Measurements from ENCODE around the gene RAPGEF5. TPM values are rescaled to one million over a fixed set of nuclear protein-coding genes. Genes with fewer than 3 reads are reported as not detected.

The RAPGEF5 gene
- total RNA-seq, 1 donor, result 1.1 TPM

GRCh38 chr7:22140578-22140977 is 216.4 kb downstream of the RAPGEF5 start:
- no peak overlapping the region for H2AFZ ChIP-seq (ENCODE audit: low read length)
- no peak overlapping the region for H3K27ac ChIP-seq (ENCODE audit: low read depth, low read length)
- no peak overlapping the region for H3K4me3 ChIP-seq (ENCODE audit: insufficient read depth, low read length)
- DNase-seq (ENCODE audit: insufficient read length, low spot score, missing footprints), result no peak
- H3K9me3 ChIP-seq (ENCODE audit: low read depth, low read length), result no peaks in the 10 kb centered on the region
- H3K4me1 ChIP-seq (ENCODE audit: insufficient read depth, low read length), result peaks cover 28% of the 10 kb centered on the region
- TF ChIP-seq CTCF (IDR thresholded peaks at IDR 0.05; ENCODE audit: extremely low read depth, low read depth, low read length), result no peak
- H3K27me3 ChIP-seq (ENCODE audit: insufficient read depth, low read length), result no peaks in the 10 kb centered on the region
- no peaks in the 10 kb centered on the region for H4K20me1 ChIP-seq (ENCODE audit: insufficient read depth, low read length)
- H3K79me2 ChIP-seq (ENCODE audit: insufficient read depth, low read length), result no peaks in the 10 kb centered on the region
- no peaks in the 10 kb centered on the region for H3K36me3 ChIP-seq (ENCODE audit: insufficient read depth, low read length)
- H3K4me2 ChIP-seq (ENCODE audit: insufficient read depth, low read length), result no peak overlapping the region

- no peak overlapping the region for H3K4me3 ChIP-seq (ENCODE audit: insufficient read depth, low read length)
- no peaks in the 10 kb centered on the region for H3K27me3 ChIP-seq (ENCODE audit: insufficient read depth, low read length)
- DNase-seq (ENCODE audit: insufficient read length, low spot score, missing footprints), result no peak
- TF ChIP-seq CTCF (IDR thresholded peaks at IDR 0.05; ENCODE audit: extremely low read depth, low read depth, low read length), result no peak
- no peak overlapping the region for H3K4me2 ChIP-seq (ENCODE audit: insufficient read depth, low read length)
- H4K20me1 ChIP-seq (ENCODE audit: insufficient read depth, low read length), result no peaks in the 10 kb centered on the region
- H3K9me3 ChIP-seq (ENCODE audit: low read depth, low read length), result no peaks in the 10 kb centered on the region
- H3K36me3 ChIP-seq (ENCODE audit: insufficient read depth, low read length), result no peaks in the 10 kb centered on the region
- no peak overlapping the region for H2AFZ ChIP-seq (ENCODE audit: low read length)
- peaks cover 28% of the 10 kb centered on the region for H3K4me1 ChIP-seq (ENCODE audit: insufficient read depth, low read length)
- H3K79me2 ChIP-seq (ENCODE audit: insufficient read depth, low read length), result no peaks in the 10 kb centered on the region
- no peak overlapping the region for H3K27ac ChIP-seq (ENCODE audit: low read depth, low read length)
Observed at GRCh38 chr7:22138886-22139285, 218.1 kb downstream of the RAPGEF5 start.

- no peaks in the 10 kb centered on the region for H3K9me3 ChIP-seq (ENCODE audit: low read depth, low read length)
- H3K27me3 ChIP-seq (ENCODE audit: insufficient read depth, low read length), result no peaks in the 10 kb centered on the region
- H4K20me1 ChIP-seq (ENCODE audit: insufficient read depth, low read length), result no peaks in the 10 kb centered on the region
- H3K4me1 ChIP-seq (ENCODE audit: insufficient read depth, low read length), result peaks cover 28% of the 10 kb centered on the region
- DNase-seq (ENCODE audit: insufficient read length, low spot score, missing footprints), result no peak
- H3K4me2 ChIP-seq (ENCODE audit: insufficient read depth, low read length), result no peak overlapping the region
- H3K36me3 ChIP-seq (ENCODE audit: insufficient read depth, low read length), result no peaks in the 10 kb centered on the region
- no peaks in the 10 kb centered on the region for H3K79me2 ChIP-seq (ENCODE audit: insufficient read depth, low read length)
- H3K27ac ChIP-seq (ENCODE audit: low read depth, low read length), result peak overlapping the region; percentile 69
- no peak overlapping the region for H3K4me3 ChIP-seq (ENCODE audit: insufficient read depth, low read length)
- TF ChIP-seq CTCF (IDR thresholded peaks at IDR 0.05; ENCODE audit: extremely low read depth, low read depth, low read length), result no peak
- no peak overlapping the region for H2AFZ ChIP-seq (ENCODE audit: low read length)
Observed at GRCh38 chr7:22138106-22138505, 218.8 kb downstream of the RAPGEF5 start.

GRCh38 chr7:22137466-22137865 is 219.5 kb downstream of the RAPGEF5 start:
- Histone ChIP-seq H3K4me2 (ENCODE audit: insufficient read depth, low read length) (peak overlapping the region; percentile 51), H3K4me1 (ENCODE audit: insufficient read depth, low read length) (peaks cover 28% of the 10 kb centered on the region), H3K79me2 (ENCODE audit: insufficient read depth, low read length) (no peaks in the 10 kb centered on the region), H3K4me3 (ENCODE audit: insufficient read depth, low read length) (peak overlapping the region; percentile 2), H3K9me3 (ENCODE audit: low read depth, low read length) (no peaks in the 10 kb centered on the region), H4K20me1 (ENCODE audit: insufficient read depth, low read length) (no peaks in the 10 kb centered on the region), H3K27ac (ENCODE audit: low read depth, low read length) (peak overlapping the region; percentile 69), H3K27me3 (ENCODE audit: insufficient read depth, low read length) (no peaks in the 10 kb centered on the region), H3K36me3 (ENCODE audit: insufficient read depth, low read length) (no peaks in the 10 kb centered on the region), H2AFZ (ENCODE audit: low read length) (no peak overlapping the region)
- no peak for DNase-seq (ENCODE audit: insufficient read length, low spot score, missing footprints)
- TF ChIP-seq CTCF (IDR thresholded peaks at IDR 0.05; ENCODE audit: extremely low read depth, low read depth, low read length), result no peak

All from osteoblast (primary cell).